Measurements from ENCODE around the gene LRP1-AS. TPM values are rescaled to one million over a fixed set of nuclear protein-coding genes. Genes with fewer than 3 reads are reported as not detected.

Gene LRP1-AS
- total RNA-seq, 6 experiments from 2014 or later, result not detected

- ATAC-seq, result peak in 1 of 4 donors; percentile 7
- peaks cover 0 to 83% (median 38%) of the 10 kb centered on the region in 4 donors for H3K4me1 ChIP-seq
- peaks cover 0 to 55% (median 27%) of the 10 kb centered on the region in 4 donors for H3K36me3 ChIP-seq
- peak overlapping the region; percentile 18 to 96 (median 68) for H3K27ac ChIP-seq
- WGBS (ENCODE audit: insufficient coverage, low coverage, low lambda C conversion rate, missing lambda C conversion rate), result 44% methylated on average over 6 of the region's 6 CpGs
- intact Hi-C loops (cut with DNase I), result no loop called here
- TF ChIP-seq CTCF (IDR thresholded peaks at IDR 0.05) (no peak), POLR2A (IDR thresholded peaks at IDR 0.05) (peak; percentile 28)
- no peaks in the 10 kb centered on the region for H3K27me3 ChIP-seq
- no peak for DNase-seq
- no peak overlapping the region for H3K4me3 ChIP-seq
- H3K9me3 ChIP-seq, result no peaks in the 10 kb centered on the region
Measured at GRCh38 chr12:57139796-57140649, 7.4 kb downstream of the LRP1-AS start.

GRCh38 chr12:57138526-57139272 lies 8.7 kb downstream of the LRP1-AS start:
- Histone ChIP-seq H3K4me3 (peak overlapping the region in 1 of 3 donors; percentile 26), H3K9me3 (no peaks in the 10 kb centered on the region), H3K36me3 (peaks cover 0 to 41% (median 19%) of the 10 kb centered on the region in 4 donors), H3K4me1 (peaks cover 0 to 87% (median 44%) of the 10 kb centered on the region in 4 donors), H3K27ac (peak overlapping the region; percentile 59 to 96 (median 68)), H3K27me3 (no peaks in the 10 kb centered on the region)
- ATAC-seq (peak; percentile 80 to 92 (median 88)), DNase-seq (peak; percentile 88 to 96 (median 94))
- intact Hi-C loops (cut with DNase I), result no loop called here
- TF ChIP-seq CTCF (IDR thresholded peaks at IDR 0.05) (no peak), POLR2A (IDR thresholded peaks at IDR 0.05) (peak; percentile 8)
- 10% methylated on average over 13 of the region's 13 CpGs for WGBS (ENCODE audit: insufficient coverage, low coverage, low lambda C conversion rate, missing lambda C conversion rate)

- H3K4me3 ChIP-seq, result no peak overlapping the region
- no peak for TF ChIP-seq POLR2A (IDR thresholded peaks at IDR 0.05)
- no peak for TF ChIP-seq CTCF (IDR thresholded peaks at IDR 0.05)
- intact Hi-C loops (cut with DNase I), result no loop called here
- WGBS (ENCODE audit: insufficient coverage, low coverage, low lambda C conversion rate, missing lambda C conversion rate), result 33% methylated on average over 7 of the region's 18 CpGs
- no peaks in the 10 kb centered on the region for H3K27me3 ChIP-seq
- no peak for ATAC-seq
- H3K4me1 ChIP-seq, result peaks cover 0 to 96% (median 50%) of the 10 kb centered on the region in 4 donors
- peak in 1 of 3 donors; percentile 27 for DNase-seq
- H3K9me3 ChIP-seq, result no peaks in the 10 kb centered on the region
- peaks cover 0 to 17% (median under 1%) of the 10 kb centered on the region in 4 donors for H3K36me3 ChIP-seq
- peak overlapping the region; percentile 26 to 96 (median 40) for H3K27ac ChIP-seq
Measured at GRCh38 chr12:57135527-57136326, 11.7 kb downstream of the LRP1-AS start.

GRCh38 chr12:57134949-57135348 lies 12.5 kb downstream of the LRP1-AS start:
- H3K4me3 ChIP-seq, result no peak overlapping the region

More at GRCh38 chr12:57134949-57135348, 12.5 kb downstream of the LRP1-AS start:
- Histone ChIP-seq H3K9me3 (no peaks in the 10 kb centered on the region), H3K4me1 (peaks cover 0 to 93% (median 47%) of the 10 kb centered on the region in 4 donors), H3K27ac (peak overlapping the region in 2 of 3 donors; percentile 26 to 96), H3K27me3 (no peaks in the 10 kb centered on the region), H3K36me3 (peaks cover 0 to 9% (median 0%) of the 10 kb centered on the region in 4 donors)
- DNase-seq (no peak), ATAC-seq (no peak)
- WGBS (ENCODE audit: insufficient coverage, low coverage, low lambda C conversion rate, missing lambda C conversion rate), result 44% methylated on average over 3 of the region's 9 CpGs
- intact Hi-C loops (cut with DNase I), result no loop called here
- TF ChIP-seq POLR2A (IDR thresholded peaks at IDR 0.05) (no peak), CTCF (IDR thresholded peaks at IDR 0.05) (no peak)
